Panc1 (cell line): ENCODE data around the gene CHMP1B. TPM values are rescaled to one million over a fixed set of nuclear protein-coding genes. Genes with fewer than 3 reads are reported as not detected.

Source experiments
- ATAC-seq: fragments of 200-7000 bp; cut with Tn5 transposase; 2 replicates; pipeline ENCODE4 v1.9.1; 2020; ENCODE audit warnings: mild to moderate bottlenecking, moderate library complexity
- BruUV-seq: library from RNA; stranded (reverse); fragments of 400-500 nt; replicated peaks from 2 replicates; lab custom pipeline; 2021; lab: Mats Ljungman, UMichigan
- CTCF ChIA-PET: fragments of 300-600 bp; sonication (Branson Sonifier 250); formaldehyde crosslinking; loops from one replicate; lab custom pipeline; 2022; ENCODE audit warnings: antibody characterized with exemption; lab: Charles Lee
- POLR2A ChIA-PET: fragments of 300-600 bp; sonication (Branson Sonifier 250); formaldehyde crosslinking; loops from one replicate; lab custom pipeline; 2022; ENCODE audit warnings: antibody characterized with exemption; lab: Charles Lee
- DNase-seq: peaks from one replicate; pipeline ENCODE4 v3.0.0-alpha.2; 2010; ENCODE audit warnings: low read depth, low spot score
- H3K27ac ChIP-seq: 2 replicates; pipeline ENCODE4 v1.5.1; 2011; ENCODE audit warnings: mild to moderate bottlenecking, low read length, inconsistent platforms
- H3K27me3 ChIP-seq: fragments of 200-500 bp; sonication (Bioruptor generic); 2 replicates; pipeline ENCODE4 v1.6.0; 2014; ENCODE audit warnings: low read length, inconsistent platforms; ENCODE audit not compliant: control insufficient read depth, insufficient read depth
- H3K36me3 ChIP-seq: fragments of 200-500 bp; sonication (Bioruptor generic); 2 replicates; pipeline ENCODE4 v1.5.1; 2014; ENCODE audit warnings: inconsistent platforms, mild to moderate bottlenecking, low read length, moderate library complexity; ENCODE audit not compliant: control insufficient read depth, insufficient read depth
- H3K4me1 ChIP-seq: 2 replicates; pipeline ENCODE4 v1.5.1; 2011; ENCODE audit warnings: inconsistent platforms, mild to moderate bottlenecking, low read length, moderate library complexity; ENCODE audit not compliant: control insufficient read depth, insufficient read depth
- H3K4me3 ChIP-seq, 2 experiments: 2 replicates each; pipeline ENCODE4 v1.5.1; 2011 to 2012; ENCODE audit warnings: low read depth in 2 of 2, low read length in 2 of 2, mild to moderate bottlenecking in 2 of 2, inconsistent platforms in 1 of 2, moderate library complexity in 1 of 2
- H3K9me3 ChIP-seq: fragments of 200-500 bp; sonication (Bioruptor generic); 2 replicates; pipeline ENCODE4 v1.5.1; 2014; ENCODE audit warnings: low read depth, mild to moderate bottlenecking, inconsistent platforms, low read length, moderate library complexity; ENCODE audit not compliant: control insufficient read depth, insufficient read depth
- CTCF ChIP-seq: fragments of 450-650 bp; IDR thresholded peaks from 2 replicates; pipeline ENCODE4 v1.5.1; 2017; ENCODE audit warnings: mild to moderate bottlenecking
- POLR2AphosphoS5 ChIP-seq: IDR thresholded peaks from 2 replicates; pipeline ENCODE4 v1.6.1; 2012; ENCODE audit warnings: mild to moderate bottlenecking, low read depth, low read length, moderate library complexity
- SIN3A ChIP-seq: IDR thresholded peaks from 2 replicates; pipeline ENCODE4 v1.6.1; 2012; ENCODE audit warnings: low read depth, mild to moderate bottlenecking, low read length, moderate library complexity, borderline replicate concordance; ENCODE audit not compliant: insufficient read depth
- TCF7L2 ChIP-seq: IDR thresholded peaks from 2 replicates; pipeline ENCODE4 v1.6.1; 2011; ENCODE audit warnings: mild to moderate bottlenecking, low read depth, low read length, inconsistent platforms
- in situ Hi-C: cut with HindIII; loops from 2 replicates; pipeline ENCODE4 v1.10.0; 2016; ENCODE audit warnings: low sequenced_read_pairs, low pct_unique_long_range_greater_than_20kb
- intact Hi-C: fragments of 100-400 bp; cut with micrococcal nuclease; formaldehyde crosslinking; loops from one replicate; pipeline ENCODE4 v1.10.0; 2022; ENCODE audit not compliant: unreplicated experiment
- total RNA-seq: library from RNA; stranded (reverse); gene quantifications from one replicate; pipeline ENCODE4 v1.2.1, GENCODE V29; 2021; ENCODE audit not compliant: unreplicated experiment
- TF ChIP-seq, protein P1 (sequence below), 2 experiments: IDR thresholded peaks; 2 replicates each; pipeline ENCODE4 v1.6.1; 2011 to 2012; ENCODE audit warnings: low read depth in 2 of 2, control low read depth in 1 of 2, low read length in 1 of 2, mild to moderate bottlenecking in 1 of 2, moderate library complexity in 1 of 2; ENCODE audit not compliant: insufficient read depth in 1 of 2

CHMP1B gene
- total RNA-seq, 1 experiment from 2014 or later: 17.1 TPM

- POLR2A ChIA-PET: no interaction called here
- Histone ChIP-seq H3K9me3 (no peaks in the 10 kb centered on the region), H3K27ac (no peak overlapping the region), H3K36me3 (no peaks in the 10 kb centered on the region), H3K4me3 (no peak overlapping the region), H3K27me3 (no peaks in the 10 kb centered on the region), H3K4me1 (no peaks in the 10 kb centered on the region)
- no peak for TF ChIP-seq POLR2AphosphoS5
- TF ChIP-seq, protein P1, sequence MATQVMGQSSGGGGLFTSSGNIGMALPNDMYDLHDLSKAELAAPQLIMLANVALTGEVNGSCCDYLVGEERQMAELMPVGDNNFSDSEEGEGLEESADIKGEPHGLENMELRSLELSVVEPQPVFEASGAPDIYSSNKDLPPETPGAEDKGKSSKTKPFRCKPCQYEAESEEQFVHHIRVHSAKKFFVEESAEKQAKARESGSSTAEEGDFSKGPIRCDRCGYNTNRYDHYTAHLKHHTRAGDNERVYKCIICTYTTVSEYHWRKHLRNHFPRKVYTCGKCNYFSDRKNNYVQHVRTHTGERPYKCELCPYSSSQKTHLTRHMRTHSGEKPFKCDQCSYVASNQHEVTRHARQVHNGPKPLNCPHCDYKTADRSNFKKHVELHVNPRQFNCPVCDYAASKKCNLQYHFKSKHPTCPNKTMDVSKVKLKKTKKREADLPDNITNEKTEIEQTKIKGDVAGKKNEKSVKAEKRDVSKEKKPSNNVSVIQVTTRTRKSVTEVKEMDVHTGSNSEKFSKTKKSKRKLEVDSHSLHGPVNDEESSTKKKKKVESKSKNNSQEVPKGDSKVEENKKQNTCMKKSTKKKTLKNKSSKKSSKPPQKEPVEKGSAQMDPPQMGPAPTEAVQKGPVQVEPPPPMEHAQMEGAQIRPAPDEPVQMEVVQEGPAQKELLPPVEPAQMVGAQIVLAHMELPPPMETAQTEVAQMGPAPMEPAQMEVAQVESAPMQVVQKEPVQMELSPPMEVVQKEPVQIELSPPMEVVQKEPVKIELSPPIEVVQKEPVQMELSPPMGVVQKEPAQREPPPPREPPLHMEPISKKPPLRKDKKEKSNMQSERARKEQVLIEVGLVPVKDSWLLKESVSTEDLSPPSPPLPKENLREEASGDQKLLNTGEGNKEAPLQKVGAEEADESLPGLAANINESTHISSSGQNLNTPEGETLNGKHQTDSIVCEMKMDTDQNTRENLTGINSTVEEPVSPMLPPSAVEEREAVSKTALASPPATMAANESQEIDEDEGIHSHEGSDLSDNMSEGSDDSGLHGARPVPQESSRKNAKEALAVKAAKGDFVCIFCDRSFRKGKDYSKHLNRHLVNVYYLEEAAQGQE (IDR thresholded peaks at IDR 0.05; ENCODE audit: insufficient read depth in 1 of 2, low read depth in 2 of 2, low read length in 1 of 2): no peak
- DNase-seq (no peak), ATAC-seq (no peak)
- BruUV-seq: no TSS peak
- CTCF ChIA-PET: no interaction called here
- intact Hi-C loops (no loop called here), in situ Hi-C loops (no loop called here)
These were observed 24.4 kb upstream of the CHMP1B start for GRCh38 chr18:11826836-11827235.

DNA sequence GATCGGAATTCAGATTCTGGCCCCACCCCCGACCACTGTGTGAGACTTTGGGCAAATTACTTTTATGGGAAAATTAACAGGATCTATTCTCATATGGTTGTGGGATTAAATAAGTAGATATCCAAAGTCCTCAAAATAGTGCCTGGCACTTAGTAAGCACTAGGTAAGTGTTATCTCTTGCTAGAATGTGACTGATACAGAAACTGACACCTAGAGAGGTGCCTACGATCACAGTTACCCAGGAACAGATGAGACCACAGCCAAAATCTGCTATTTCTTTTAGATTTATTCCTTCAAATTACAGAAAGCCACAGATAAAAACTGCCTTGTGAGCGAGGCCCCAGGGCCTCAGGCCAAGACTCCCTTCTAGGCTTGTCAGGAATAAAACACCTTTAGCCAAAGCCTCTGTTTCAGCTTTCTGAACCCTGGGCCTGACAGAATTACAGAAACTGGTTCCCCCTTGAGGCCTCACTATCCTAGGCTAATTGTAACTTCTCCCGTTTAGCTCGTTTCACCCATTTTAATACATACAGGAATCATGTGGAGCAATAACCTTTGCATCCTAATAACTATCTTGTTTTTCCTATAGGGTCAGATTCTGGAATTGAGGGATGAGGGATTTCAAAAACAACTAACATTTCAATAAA, 22.3 kb upstream of the CHMP1B start:
- H3K4me1 ChIP-seq: no peaks in the 10 kb centered on the region
- DNase-seq: no peak
- no peaks in the 10 kb centered on the region for H3K9me3 ChIP-seq
- no peak for ATAC-seq
- in situ Hi-C loops: no loop called here
- BruUV-seq: no TSS peak
- TF ChIP-seq SIN3A: no peak
- no peak for TF ChIP-seq CTCF
- no peak for TF ChIP-seq TCF7L2
- TF ChIP-seq POLR2AphosphoS5: no peak
- TF ChIP-seq, protein P1 (IDR thresholded peaks at IDR 0.05; ENCODE audit: insufficient read depth in 1 of 2, low read depth in 2 of 2, low read length in 1 of 2): no peak
- ChIA-PET POLR2A (no interaction called here), CTCF (no interaction called here)
- H3K36me3 ChIP-seq: no peaks in the 10 kb centered on the region
- intact Hi-C loops: no loop called here
- no peak overlapping the region for H3K4me3 ChIP-seq
- H3K27me3 ChIP-seq: no peaks in the 10 kb centered on the region
- no peak overlapping the region for H3K27ac ChIP-seq
